GM12878 (cell line): ENCODE data around the gene CDSN. TPM values are rescaled to one million over a fixed set of nuclear protein-coding genes. Genes with fewer than 3 reads are reported as not detected.
A peak's percentile ranks its signal among the peaks of the same experiment; 100 is the strongest.

ENCODE experiments used
- ATAC-seq: fragments of 200-7000 bp; cut with Tn5 transposase; 3 replicates; pipeline ENCODE4 v1.9.1; 2020; ENCODE audit warnings: mild to moderate bottlenecking, moderate library complexity
- BruUV-seq: library from RNA; stranded (reverse); fragments of 400-500 nt; replicated peaks from 2 replicates; lab custom pipeline; 2021; lab: Mats Ljungman, UMichigan
- CTCF ChIA-PET: fragments of 300-600 bp; sonication (Branson Sonifier 250); formaldehyde crosslinking; extraction: SDS; loops from one replicate; lab custom pipeline; 2021; ENCODE audit warnings: inconsistent platforms; lab: Yijun Ruan, JAX
- POLR2A ChIA-PET: fragments of 350-600 bp; formaldehyde crosslinking; extraction: SDS; loops from one replicate; lab custom pipeline; 2021; ENCODE audit warnings: inconsistent platforms; lab: Charles Lee
- RAD21 ChIA-PET: fragments of 300-600 bp; sonication (Branson Sonifier 250); formaldehyde crosslinking; loops from one replicate; lab custom pipeline; 2023; ENCODE audit warnings: antibody characterized with exemption; ENCODE audit not compliant: unreplicated experiment; lab: Charles Lee
- SMC1A ChIA-PET: fragments of 300-600 bp; sonication (Branson Sonifier 250); formaldehyde crosslinking; loops from one replicate; lab custom pipeline; 2023; ENCODE audit not compliant: unreplicated experiment, uncharacterized antibody; lab: Charles Lee
- DNase-seq: peaks from one replicate; pipeline ENCODE4 v3.0.0-alpha.2; 2011; ENCODE audit warnings: low read depth, low spot score
- FAIRE-seq: peaks from 3 replicates; lab custom pipeline; 2011; peaks lifted over from hg19 to GRCh38; lab: Jason Lieb, UNC
- H2AFZ ChIP-seq: 2 replicates; pipeline ENCODE4 v1.6.0; 2011; ENCODE audit warnings: low read depth, low read length, control low read depth; ENCODE audit not compliant: control insufficient read depth
- H3K27ac ChIP-seq: 2 replicates; pipeline ENCODE4 v1.5.1; 2011; ENCODE audit warnings: control low read depth; ENCODE audit not compliant: control insufficient read depth, insufficient read depth
- H3K27me3 ChIP-seq, 2 experiments: replicated peaks in 1 of 2; 2 replicates each; pipeline versions ENCODE4 v1.6.0 to v1.6.1; 2011; ENCODE audit warnings: low read length in 1 of 2; ENCODE audit not compliant: control insufficient read depth in 2 of 2, insufficient read depth in 2 of 2
- H3K36me3 ChIP-seq, 2 experiments: 2 replicates each; pipeline ENCODE4 v1.5.1; 2011; ENCODE audit warnings: low read length in 1 of 2; ENCODE audit not compliant: control insufficient read depth in 2 of 2, insufficient read depth in 2 of 2
- H3K4me1 ChIP-seq: 2 replicates; pipeline ENCODE4 v1.6.1; 2011; ENCODE audit warnings: mild to moderate bottlenecking, low read length, moderate library complexity, mixed read lengths; ENCODE audit not compliant: control insufficient read depth, insufficient read depth
- H3K4me2 ChIP-seq: 2 replicates; pipeline ENCODE4 v1.6.0; 2011; ENCODE audit warnings: control low read depth; ENCODE audit not compliant: control insufficient read depth, insufficient read depth
- H3K4me3 ChIP-seq: fragments of 200-600 bp; sonication (generic); 2 replicates; pipeline ENCODE4 v1.5.1; 2016
- H3K79me2 ChIP-seq: 2 replicates; pipeline ENCODE4 v1.6.0; 2011; ENCODE audit warnings: low read length; ENCODE audit not compliant: control insufficient read depth, insufficient read depth
- H3K9ac ChIP-seq: 2 replicates; pipeline ENCODE4 v1.8.0; 2011; ENCODE audit warnings: low read length, control low read depth, mixed read lengths; ENCODE audit not compliant: control insufficient read depth, insufficient read depth
- H3K9me3 ChIP-seq: replicated peaks from 3 replicates; pipeline ENCODE4 v1.5.1; 2011; ENCODE audit warnings: mild to moderate bottlenecking, low read length; ENCODE audit not compliant: control insufficient read depth, insufficient read depth
- H4K20me1 ChIP-seq: 2 replicates; pipeline ENCODE4 v1.6.0; 2011; ENCODE audit not compliant: control insufficient read depth, insufficient read depth
- CTCF ChIP-seq, 3 experiments: IDR thresholded peaks in 2 of 3; conservative IDR thresholded peaks in 1 of 3; 2 replicates each; pipeline ENCODE4 v1.5.1; 2011; ENCODE audit warnings: low read depth in 3 of 3, low read length in 3 of 3, mild to moderate bottlenecking in 3 of 3, control low read depth in 2 of 3, moderate library complexity in 2 of 3, inconsistent platforms in 1 of 3, mixed read lengths in 1 of 3; ENCODE audit not compliant: control insufficient read depth in 2 of 3, insufficient read depth in 1 of 3; ENCODE audit errors: extremely low read depth in 1 of 3
- NKRF ChIP-seq: fragments of 450-650 bp; conservative IDR thresholded peaks from 2 replicates; pipeline ENCODE4 v1.6.1; 2017; ENCODE audit warnings: mild to moderate bottlenecking, moderate library complexity
- PBX3 ChIP-seq: IDR thresholded peaks from 2 replicates; pipeline ENCODE4 v1.6.1; 2011; ENCODE audit warnings: mild to moderate bottlenecking, low read depth, low read length, moderate library complexity; ENCODE audit not compliant: insufficient replicate concordance
- PML ChIP-seq: IDR thresholded peaks from 2 replicates; pipeline ENCODE4 v1.6.1; 2012; ENCODE audit warnings: low read length, inconsistent platforms
- RELB ChIP-seq: fragments of 450-650 bp; IDR thresholded peaks from 2 replicates; pipeline ENCODE4 v1.6.1; 2017; ENCODE audit warnings: low read depth, mild to moderate bottlenecking, moderate library complexity
- TBL1XR1 ChIP-seq: IDR thresholded peaks from 2 replicates; pipeline ENCODE4 v1.6.1; 2012; ENCODE audit warnings: low read depth, low read length, improper control_type of control experiment
- WGBS: methylation state at CpG from one replicate; pipeline ENCODE4 v1.1.6; 2016; ENCODE audit warnings: low lambda C conversion rate; ENCODE audit not compliant: insufficient replicate concordance, insufficient coverage; ENCODE audit errors: missing lambda C conversion rate; 5-methylcytosine and 5-hydroxymethylcytosine counted together
- in situ Hi-C: fragments of 300-500 bp; cut with MboI; formaldehyde crosslinking; loops from 9 replicates; pipeline ENCODE4 v1.14.3; 2018; ENCODE audit warnings: mixed read lengths
- intact Hi-C: fragments of 100-400 bp; cut with micrococcal nuclease; formaldehyde crosslinking; loops from one replicate; pipeline ENCODE4 v1.14.2; 2022; ENCODE audit not compliant: unreplicated experiment
- polyA plus RNA-seq, 11 experiments: library from polyadenylated mRNA; depleted of rRNA in 4 of 11; unstranded in 6 of 11; stranded (reverse) in 5 of 11; fragments of >200 nt; fragmentation: Nextera tagmentation in 4 of 11; fragmentation: Illumina TruSeq in 1 of 11; extraction: Ambion mirVana in 4 of 11; extraction: Trizol in 1 of 11; gene quantifications; 1 replicate in 1 of 11; 2 replicates in 10 of 11; pipeline versions ENCODE4 v1.2.1 to v1.2.3, GENCODE V29; 2011 to 2016; ENCODE audit warnings: inconsistent platforms in 2 of 11, missing spikeins in 2 of 11, low read depth in 1 of 11
- total RNA-seq, 4 experiments: library from RNA; depleted of rRNA in 3 of 4; stranded (reverse); fragments of >200 nt in 3 of 4; fragmentation: Illumina TruSeq in 1 of 4; extraction: Trizol in 1 of 4; gene quantifications; 2 replicates each; pipeline versions ENCODE4 v1.2.1 to v1.2.3, GENCODE V29; 2013 to 2021

The CDSN gene
- total and polyA plus RNA-seq, 10 of the 15 experiments (the other 5 are each of a cell fraction or from before 2014, with no cell fraction given), result 0.01 TPM; not detected in 9

- TF ChIP-seq PBX3, result no peak
- no peak for TF ChIP-seq PML
- TF ChIP-seq TBL1XR1, result no peak
These were observed 4.2 kb downstream of the CDSN start (continued) for GRCh38 chr6:31115941-31116560.

- ATAC-seq (peak; percentile 21; the same call in 2 of the 3 replicates), FAIRE-seq (no peak), DNase-seq (no peak)
- Histone ChIP-seq H3K27me3 (peaks cover 3 to 4% of the 10 kb centered on the region in 2 experiments; a peak in 3 of 4 replicates), H4K20me1 (no peaks in the 10 kb centered on the region), H3K79me2 (no peaks in the 10 kb centered on the region), H3K9ac (no peak overlapping the region), H3K27ac (no peak overlapping the region), H3K4me3 (no peak overlapping the region), H2AFZ (no peak overlapping the region; the same call in 1 of the 2 replicates), H3K4me2 (no peak overlapping the region), H3K36me3 (no peaks in the 10 kb centered on the region), H3K9me3 (no peaks in the 10 kb centered on the region), H3K4me1 (no peaks in the 10 kb centered on the region)
- in situ Hi-C loops (no loop called here), intact Hi-C loops (no loop called here)
- CTCF ChIA-PET, result interaction anchor here (1.0 to 3.0 kb wide), 5 partner anchors 12 to 35 kb away, joined by 3 to 11 read pairs (median 3); no protein-coding TSS in a partner anchor
- SMC1A ChIA-PET, result interaction anchor here (1.0 kb wide), 2 partner anchors 17 to 28 kb away, joined by 3 to 5 read pairs; no protein-coding TSS in a partner anchor
- RAD21 ChIA-PET, result interaction anchor here (0.6 to 1.0 kb wide), 2 partner anchors 12 to 202 kb away, joined by 3 read pairs; no protein-coding TSS in a partner anchor
- 24% methylated on average over 9 of the region's 9 CpGs for WGBS
- POLR2A ChIA-PET, result no interaction called here
- TF ChIP-seq CTCF (IDR thresholded peaks at IDR 0.05 in 2 of 3, conservative IDR thresholded peaks at IDR 0.05 in 1 of 3; ENCODE audit: control insufficient read depth in 2 of 3, extremely low read depth in 1 of 3, insufficient read depth in 1 of 3, low read depth in 3 of 3, low read length in 3 of 3), result 0 out of 6 replicates have a peak, but pooled peaks of 1 of the 3 experiments have one; percentile 15
- no peak for TF ChIP-seq NKRF
- TF ChIP-seq RELB, result no peak
- no TSS peak for BruUV-seq
These were observed 5.0 kb downstream of the CDSN start for GRCh38 chr6:31114970-31115849.
